Tibial nerve (tissue), 4 donors: ENCODE measurements around the gene FLNC. TPM values are rescaled to one million over a fixed set of nuclear protein-coding genes. Genes with fewer than 3 reads are reported as not detected.

ENCODE experiments used
- DNase-seq, 2 donors: peaks; one replicate each; pipeline ENCODE4 v3.0.0-alpha.2; 2019; ENCODE audit warnings: low spot score in 2 of 2
- H3K27ac ChIP-seq, 4 donors: fragments of 200-600 bp; sonication (generic) in 3 of 4; one replicate each; pipeline ENCODE4 v1.5.1; 2017 to 2019; ENCODE audit warnings: mild to moderate bottlenecking in 1 of 4
- H3K27me3 ChIP-seq, 2 donors: fragments of 200-600 bp; sonication (generic) in 1 of 2; one replicate each; pipeline versions ENCODE4 v1.5.1 to v1.6.0; 2017 to 2019
- H3K36me3 ChIP-seq, 3 donors: fragments of 200-600 bp; sonication (generic); one replicate each; pipeline ENCODE4 v1.5.1; 2018 to 2019
- H3K4me1 ChIP-seq, 4 donors: fragments of 200-600 bp; sonication (generic) in 3 of 4; one replicate each; pipeline ENCODE4 v1.5.1; 2017 to 2019
- H3K4me3 ChIP-seq, 4 donors: fragments of 200-600 bp; sonication (generic) in 3 of 4; one replicate each; pipeline ENCODE4 v1.5.1; 2017 to 2019; ENCODE audit warnings: mild to moderate bottlenecking in 1 of 4, moderate library complexity in 1 of 4
- H3K9me3 ChIP-seq, 4 donors: fragments of 200-600 bp; sonication (generic) in 3 of 4; one replicate each; pipeline ENCODE4 v1.5.1; 2017 to 2019
- CTCF ChIP-seq, 5 experiments: fragments of 200-600 bp in 3 of 5; fragments of 450-650 bp in 2 of 5; sonication (generic) in 3 of 5; IDR thresholded peaks; one replicate each; pipeline ENCODE4 v1.5.1; 2016 to 2019; ENCODE audit warnings: antibody characterized with exemption in 5 of 5, mild to moderate bottlenecking in 3 of 5, moderate library complexity in 2 of 5
- EP300 ChIP-seq, 2 donors: sonication (generic); formaldehyde crosslinking; IDR thresholded peaks; one replicate each; pipeline ENCODE4 v1.6.1; 2017; ENCODE audit warnings: antibody characterized with exemption in 2 of 2, mild to moderate bottlenecking in 1 of 2
- POLR2A ChIP-seq, 2 donors: fragments of 450-650 bp; IDR thresholded peaks; one replicate each; pipeline ENCODE4 v1.6.1; 2017; ENCODE audit warnings: antibody characterized with exemption in 2 of 2, mild to moderate bottlenecking in 2 of 2, moderate library complexity in 2 of 2
- WGBS, 2 donors: methylation state at CpG; one replicate each; pipeline ENCODE4 v1.1.5; 2018; 5-methylcytosine and 5-hydroxymethylcytosine counted together
- total RNA-seq, 4 donors: library from RNA; depleted of rRNA; stranded (reverse); fragments of >200 nt; gene quantifications; one replicate each; pipeline ENCODE4 v1.1.0, GENCODE V29; 2016

Gene FLNC
- total RNA-seq, 4 donors from 2014 or later: 5.5 to 13.5 (median 9.0) TPM

- DNase-seq: no peak
- WGBS, 2 donors: 92 to 96% methylated on average over 13 to 17 of the region's 32 CpGs
- H3K9me3 ChIP-seq: no peaks in the 10 kb centered on the region
These were observed 47.0 kb downstream of the FLNC start for GRCh38 chr7:128876978-128877755.

GRCh38 chr7:128877756-128878120 is 47.5 kb downstream of the FLNC start:
- no peak overlapping the region for H3K4me3 ChIP-seq
- 77 to 80% methylated on average over 4 of the region's 4 CpGs for WGBS, 2 donors
- no peak for DNase-seq

More at GRCh38 chr7:128876978-128877755, 47.0 kb downstream of the FLNC start:
- TF ChIP-seq CTCF (IDR thresholded peaks at IDR 0.05) (no peak), EP300 (IDR thresholded peaks at IDR 0.05) (no peak), POLR2A (IDR thresholded peaks at IDR 0.05) (no peak)
- Histone ChIP-seq H3K4me1 (no peaks in the 10 kb centered on the region), H3K27ac (no peak overlapping the region), H3K27me3 (no peaks in the 10 kb centered on the region), H3K36me3 (no peaks in the 10 kb centered on the region), H3K4me3 (no peak overlapping the region)

GRCh38 chr7:128878226-128879105 is 48.3 kb downstream of the FLNC start:
- H3K4me1 ChIP-seq: no peaks in the 10 kb centered on the region
- TF ChIP-seq CTCF (IDR thresholded peaks at IDR 0.05): no peak
- TF ChIP-seq POLR2A (IDR thresholded peaks at IDR 0.05): no peak
- no peak for TF ChIP-seq EP300 (IDR thresholded peaks at IDR 0.05)
- no peaks in the 10 kb centered on the region for H3K9me3 ChIP-seq
- no peaks in the 10 kb centered on the region for H3K27me3 ChIP-seq
- DNase-seq: no peak
- no peak overlapping the region for H3K4me3 ChIP-seq
- 88 to 89% methylated on average over 14 of the region's 14 CpGs for WGBS, 2 donors
- no peaks in the 10 kb centered on the region for H3K36me3 ChIP-seq
- no peak overlapping the region for H3K27ac ChIP-seq

More at GRCh38 chr7:128877756-128878120, 47.5 kb downstream of the FLNC start:
- Histone ChIP-seq H3K36me3 (no peaks in the 10 kb centered on the region), H3K4me1 (no peaks in the 10 kb centered on the region), H3K27me3 (no peaks in the 10 kb centered on the region), H3K27ac (no peak overlapping the region), H3K9me3 (no peaks in the 10 kb centered on the region)
- no peak for TF ChIP-seq EP300 (IDR thresholded peaks at IDR 0.05)
- no peak for TF ChIP-seq CTCF (IDR thresholded peaks at IDR 0.05)
- TF ChIP-seq POLR2A (IDR thresholded peaks at IDR 0.05): no peak

- Histone ChIP-seq H3K36me3 (no peaks in the 10 kb centered on the region), H3K4me1 (no peaks in the 10 kb centered on the region), H3K4me3 (no peak overlapping the region), H3K27ac (no peak overlapping the region), H3K27me3 (no peaks in the 10 kb centered on the region), H3K9me3 (no peaks in the 10 kb centered on the region)
- WGBS, 2 donors: 79 to 83% methylated on average over 12 to 19 of the region's 19 CpGs
- DNase-seq: no peak
- TF ChIP-seq CTCF (IDR thresholded peaks at IDR 0.05) (no peak), POLR2A (IDR thresholded peaks at IDR 0.05) (no peak), EP300 (IDR thresholded peaks at IDR 0.05) (no peak)
These were observed 49.3 kb downstream of the FLNC start for GRCh38 chr7:128879461-128879938.
